SH-SY5Y (cell line): ENCODE results near the gene SFT2D1.

Source experiments
- GATA2 ChIP-seq: IDR thresholded peaks from 2 replicates; pipeline ENCODE4 v1.6.1; 2011; ENCODE audit warnings: mild to moderate bottlenecking, low read depth, low read length
- GATA3 ChIP-seq: IDR thresholded peaks from 2 replicates; pipeline ENCODE4 v1.6.1; 2011; ENCODE audit warnings: low read depth, mild to moderate bottlenecking, low read length, moderate library complexity

- no peak for TF ChIP-seq GATA2
- no peak for TF ChIP-seq GATA3
These were observed 43.8 kb upstream of the SFT2D1 start for GRCh38 chr6:166386111-166386510.
